Endodermal cell (in vitro differentiated cells): Measurements from ENCODE around the gene ZNF668. TPM values are rescaled to one million over a fixed set of nuclear protein-coding genes. Genes with fewer than 3 reads are reported as not detected.

Experiments
- DNase-seq: peaks from one replicate; pipeline ENCODE4 v3.0.0-alpha.2; 2017
- H3K27ac ChIP-seq: 2 replicates; pipeline ENCODE4 v1.5.1; 2013; ENCODE audit warnings: mild to moderate bottlenecking, low read depth, low read length, moderate library complexity
- H3K27me3 ChIP-seq: 2 replicates; pipeline ENCODE4 v1.6.1; 2013; ENCODE audit warnings: mild to moderate bottlenecking, low read length, moderate library complexity; ENCODE audit not compliant: insufficient read depth, control insufficient read depth, poor library complexity, severe bottlenecking
- H3K36me3 ChIP-seq: 2 replicates; pipeline ENCODE4 v1.7.0; 2013; ENCODE audit warnings: mild to moderate bottlenecking, low read length, moderate library complexity; ENCODE audit not compliant: control insufficient read depth, insufficient read depth
- H3K4me1 ChIP-seq: one replicate; pipeline ENCODE4 v1.7.0; 2013; ENCODE audit warnings: low read length; ENCODE audit not compliant: control insufficient read depth, insufficient read depth
- H3K4me3 ChIP-seq: 2 replicates; pipeline ENCODE4 v1.5.1; 2013; ENCODE audit warnings: mild to moderate bottlenecking, low read length, moderate library complexity
- H3K9ac ChIP-seq: 2 replicates; pipeline ENCODE4 v1.6.1; 2013; ENCODE audit warnings: mild to moderate bottlenecking, low read length, moderate library complexity; ENCODE audit not compliant: poor library complexity, severe bottlenecking; ENCODE audit errors: extremely low read depth
- H3K9me3 ChIP-seq: 2 replicates; pipeline ENCODE4 v1.6.1; 2013; ENCODE audit warnings: mild to moderate bottlenecking, low read length, moderate library complexity; ENCODE audit not compliant: control insufficient read depth
- H3K27ac Mint-ChIP-seq: 2 replicates; pipeline ENCODE4 v1.8.0; 2020; ENCODE audit warnings: mixed read lengths
- H3K27me3 Mint-ChIP-seq: 2 replicates; pipeline ENCODE4 v1.8.0; 2021; ENCODE audit warnings: mild to moderate bottlenecking, mixed read lengths; ENCODE audit not compliant: insufficient read depth
- H3K36me3 Mint-ChIP-seq: 2 replicates; pipeline ENCODE4 v1.8.0; 2020; ENCODE audit warnings: low read depth, mixed read lengths
- H3K4me1 Mint-ChIP-seq: 2 replicates; pipeline ENCODE4 v1.8.0; 2020; ENCODE audit warnings: mixed read lengths
- H3K4me3 Mint-ChIP-seq: 2 replicates; pipeline ENCODE4 v1.8.0; 2020; ENCODE audit warnings: mild to moderate bottlenecking, moderate library complexity, mixed read lengths
- H3K9me3 Mint-ChIP-seq: 2 replicates; pipeline ENCODE4 v1.8.0; 2020; ENCODE audit warnings: mild to moderate bottlenecking, mixed read lengths
- CTCF ChIP-seq: fragments of 200-600 bp; sonication (generic); conservative IDR thresholded peaks from 2 replicates; pipeline ENCODE4 v1.5.0; 2021; ENCODE audit warnings: antibody characterized with exemption, mild to moderate bottlenecking
- WGBS, 2 experiments: methylation state at CpG; one replicate each; pipeline versions ENCODE4 v1.1.5 to v1.1.7; 2013; ENCODE audit warnings: missing lambda C conversion rate in 2 of 2, mixed read lengths in 1 of 2; ENCODE audit not compliant: insufficient coverage in 1 of 2, insufficient read length in 1 of 2; 5-methylcytosine and 5-hydroxymethylcytosine counted together
- total RNA-seq, 2 donors: library from RNA; stranded (reverse); fragmentation: NEBNext Ultra II Directional in 1 of 2; extraction: Animal tissue kit (Norgen Biotek cat#: 25700) in 1 of 2; gene quantifications; 2 replicates in 1 of 2; 3 replicates in 1 of 2; pipeline ENCODE4 v1.2.1, GENCODE V29; 2021

The ZNF668 gene
- total RNA-seq, 2 donors from 2014 or later, result 11.2 to 12.6 TPM

GRCh38 chr16:31092330-31092729 is 18.3 kb upstream of the ZNF668 start:
- Histone ChIP-seq H3K9me3 (no peaks in the 10 kb centered on the region), H3K27me3 (no peaks in the 10 kb centered on the region), H3K27ac (no peak overlapping the region), H3K4me3 (no peak overlapping the region), H3K36me3 (peaks cover 23% of the 10 kb centered on the region), H3K4me1 (no peaks in the 10 kb centered on the region), H3K9ac (no peak overlapping the region)
- H3K4me3 Mint-ChIP-seq, result no peak overlapping the region
- H3K27me3 Mint-ChIP-seq, result no peaks in the 10 kb centered on the region
- H3K4me1 Mint-ChIP-seq, result peaks cover 3% of the 10 kb centered on the region
- no peak for DNase-seq
- peaks cover 14% of the 10 kb centered on the region for H3K36me3 Mint-ChIP-seq
- no peak overlapping the region for H3K27ac Mint-ChIP-seq
- no peaks in the 10 kb centered on the region for H3K9me3 Mint-ChIP-seq
- no peak for TF ChIP-seq CTCF
- 96 to 100% methylated on average over 5 of the region's 5 CpGs for WGBS, 2 experiments

- Mint-ChIP-seq H3K4me3 (no peak overlapping the region), H3K9me3 (no peaks in the 10 kb centered on the region), H3K27ac (no peak overlapping the region), H3K36me3 (peaks cover 16% of the 10 kb centered on the region), H3K4me1 (peaks cover 1% of the 10 kb centered on the region), H3K27me3 (no peaks in the 10 kb centered on the region)
- Histone ChIP-seq H3K27me3 (no peaks in the 10 kb centered on the region), H3K4me3 (no peak overlapping the region), H3K9ac (no peak overlapping the region), H3K9me3 (no peaks in the 10 kb centered on the region), H3K27ac (no peak overlapping the region), H3K36me3 (peaks cover 23% of the 10 kb centered on the region), H3K4me1 (no peaks in the 10 kb centered on the region)
- WGBS, 2 experiments, result 98 to 100% methylated on average over 1 to 2 of the region's 2 CpGs
- TF ChIP-seq CTCF, result no peak
- no peak for DNase-seq
Observed at GRCh38 chr16:31090540-31090939, 16.5 kb upstream of the ZNF668 start.

- H3K9me3 ChIP-seq, result no peaks in the 10 kb centered on the region
- WGBS, 2 experiments, result 97 to 98% methylated on average over 6 to 8 of the region's 8 CpGs
- no peak overlapping the region for H3K27ac ChIP-seq
- no peak for DNase-seq
- no peaks in the 10 kb centered on the region for H3K27me3 Mint-ChIP-seq
- H3K36me3 ChIP-seq, result peaks cover 23% of the 10 kb centered on the region
- peaks cover 1% of the 10 kb centered on the region for H3K4me1 Mint-ChIP-seq
- H3K4me1 ChIP-seq, result no peaks in the 10 kb centered on the region
- H3K4me3 ChIP-seq, result no peak overlapping the region
- H3K36me3 Mint-ChIP-seq, result peaks cover 16% of the 10 kb centered on the region
- no peak overlapping the region for H3K27ac Mint-ChIP-seq
- no peaks in the 10 kb centered on the region for H3K9me3 Mint-ChIP-seq
- TF ChIP-seq CTCF, result no peak
- H3K4me3 Mint-ChIP-seq, result no peak overlapping the region
- H3K9ac ChIP-seq, result no peak overlapping the region
- no peaks in the 10 kb centered on the region for H3K27me3 ChIP-seq
Observed at GRCh38 chr16:31089199-31089598, 15.2 kb upstream of the ZNF668 start.
